ENCODE data around the gene C6orf136. TPM values are rescaled to one million over a fixed set of nuclear protein-coding genes. Genes with fewer than 3 reads are reported as not detected.

The C6orf136 gene
- total RNA-seq, 4 donors from 2014 or later, result 11.2 to 24.9 (median 19.8) TPM

DNA sequence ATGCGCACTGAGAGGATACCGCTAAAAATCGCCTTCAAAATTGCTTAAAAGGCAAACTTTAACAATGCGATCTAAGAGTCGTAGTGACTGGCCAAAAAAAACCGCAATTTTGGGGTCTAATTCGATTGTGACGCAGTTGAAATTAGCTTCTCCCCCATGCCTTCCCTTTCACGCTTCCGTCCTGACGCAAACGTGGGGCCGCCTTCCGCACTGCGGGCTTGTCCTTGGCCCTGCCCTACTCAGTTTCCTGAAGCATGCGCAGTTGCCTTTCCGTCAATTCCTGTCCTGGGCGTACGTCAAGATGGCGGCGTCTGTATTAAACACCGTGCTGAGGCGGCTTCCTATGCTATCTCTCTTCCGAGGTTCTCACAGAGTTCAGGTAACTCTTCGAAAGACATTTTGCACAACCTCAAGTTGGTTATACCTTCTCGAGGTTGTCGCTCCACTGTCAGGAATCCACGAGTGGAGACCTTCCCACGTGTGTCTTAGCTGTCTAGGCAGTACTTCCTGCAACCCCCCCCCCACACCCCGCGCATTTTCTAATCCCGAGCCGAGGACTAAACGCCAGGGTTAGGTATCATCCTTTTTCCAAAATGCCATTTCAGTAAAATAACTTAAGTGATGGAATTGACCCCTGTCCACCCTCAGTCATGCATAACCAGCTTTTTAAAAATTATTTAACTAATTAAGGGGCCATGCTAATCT, 29.2 kb upstream of the C6orf136 start, which contains the start of gene MRPS18B:
MRPS18B (plus strand) TSS at position 276 of the 705 bp plus-strand sequence; CDS start at position 302, 26 bp downstream.
- Histone ChIP-seq H3K27me3 (no peaks in the 10 kb centered on the region), H3K27ac (peak within 1 kb of the TSS; percentile 95 to 99 (median 98)), H3K4me3 (peak within 1 kb of the TSS; percentile 71 to 89 (median 82)), H3K4me1 (peaks cover 27 to 33% of the 10 kb centered on the region in 2 donors), H3K36me3 (peaks cover 3 to 48% of the 10 kb centered on the region in 2 donors), H3K9me3 (no peaks in the 10 kb centered on the region)
- intact Hi-C loops (cut with DNase I; ENCODE audit: low total_unique reads), result loop anchor here (1.0 to 10.0 kb wide), 7 partner anchors 47 to 1207 kb away; partner anchors contain the start of genes ABCF1, DDX39B, DHX16 and GNL1
- TF ChIP-seq POLR2A (IDR thresholded peaks at IDR 0.05) (peak in 1 of 2 donors; percentile 79), CTCF (IDR thresholded peaks at IDR 0.05 in 4 of 5, conservative IDR thresholded peaks at IDR 0.05 in 1 of 5) (no peak)
- ATAC-seq (peak; percentile 77 to 84), DNase-seq (peak; percentile 98 to 99)
- in situ Hi-C loops (cut with MboI; ENCODE audit: low sequenced_read_pairs in 4 of 4), result loop anchor here in 1 of 4 donors (25.0 kb wide), 1 partner anchor 1570 kb away; the partner anchor contains the start of genes AGER, AGPAT1, GPSM3 and PBX2

DNA sequence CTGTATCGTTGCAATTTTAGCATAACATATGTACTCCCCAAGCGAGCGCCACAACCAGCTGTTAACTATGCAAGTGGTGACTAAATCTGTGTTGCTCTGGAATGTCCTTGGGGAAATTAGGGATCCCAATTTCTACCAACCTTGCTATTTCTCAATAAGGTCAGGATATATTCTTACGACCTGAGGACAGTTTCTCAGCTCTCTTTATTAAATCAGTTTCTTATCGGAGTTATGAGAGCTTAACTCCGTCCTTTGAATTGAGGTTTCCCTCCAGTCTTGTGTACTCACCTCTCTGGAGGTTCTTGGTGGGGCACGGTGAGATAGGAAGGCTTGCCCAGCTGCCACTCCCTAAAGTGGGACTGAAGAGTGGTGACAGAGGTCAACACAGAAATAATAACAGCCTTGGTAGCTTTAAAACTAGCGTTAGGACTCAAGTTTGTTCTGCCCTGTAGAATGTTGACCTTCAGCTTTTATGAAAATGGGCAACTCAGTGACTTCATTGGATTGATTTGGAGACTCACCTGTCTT, 28.6 kb upstream of the C6orf136 start:
- Histone ChIP-seq H3K4me1 (peaks cover 21 to 27% of the 10 kb centered on the region in 2 donors), H3K27ac (peak overlapping the region; percentile 90 to 98 (median 93)), H3K4me3 (peak overlapping the region; percentile 59 to 89 (median 70)), H3K9me3 (no peaks in the 10 kb centered on the region), H3K27me3 (no peaks in the 10 kb centered on the region), H3K36me3 (peaks cover 3 to 54% of the 10 kb centered on the region in 2 donors)
- DNase-seq (no peak), ATAC-seq (no peak)
- no peak for TF ChIP-seq CTCF (IDR thresholded peaks at IDR 0.05 in 4 of 5, conservative IDR thresholded peaks at IDR 0.05 in 1 of 5)
- TF ChIP-seq POLR2A (IDR thresholded peaks at IDR 0.05), result no peak
- intact Hi-C loops (cut with DNase I; ENCODE audit: low total_unique reads), result loop anchor here (5.0 to 10.0 kb wide), 4 partner anchors 54 to 1206 kb away; partner anchors contain the start of genes DDX39B, DHX16, HSPA1B and PRRC2A
- in situ Hi-C loops (cut with MboI; ENCODE audit: low sequenced_read_pairs in 4 of 4), result loop anchor here in 1 of 4 donors (25.0 kb wide), 1 partner anchor 1569 kb away; the partner anchor contains the start of genes AGER, AGPAT1, GPSM3 and PBX2

- Histone ChIP-seq H3K9me3 (no peaks in the 10 kb centered on the region), H3K36me3 (peaks cover 3 to 66% of the 10 kb centered on the region in 2 donors), H3K4me1 (peaks cover 10 to 15% of the 10 kb centered on the region in 2 donors), H3K4me3 (no peak overlapping the region), H3K27me3 (no peaks in the 10 kb centered on the region), H3K27ac (peak overlapping the region in 3 of 4 donors; percentile 90 to 98 (median 91))
- intact Hi-C loops (cut with DNase I; ENCODE audit: low total_unique reads) (loop anchor here (5.0 to 10.0 kb wide), 4 partner anchors 53 to 1205 kb away; partner anchors contain the start of genes DDX39B, DHX16, HSPA1B and PRRC2A), in situ Hi-C loops (cut with MboI; ENCODE audit: low sequenced_read_pairs in 4 of 4) (loop anchor here in 1 of 4 donors (25.0 kb wide), 1 partner anchor 1568 kb away; the partner anchor contains the start of genes AGER, AGPAT1, GPSM3 and PBX2)
- DNase-seq (no peak), ATAC-seq (no peak)
- TF ChIP-seq CTCF (IDR thresholded peaks at IDR 0.05 in 4 of 5, conservative IDR thresholded peaks at IDR 0.05 in 1 of 5) (no peak), POLR2A (IDR thresholded peaks at IDR 0.05) (no peak)
Observed at GRCh38 chr6:30619561-30619960, 27.4 kb upstream of the C6orf136 start.

DNA sequence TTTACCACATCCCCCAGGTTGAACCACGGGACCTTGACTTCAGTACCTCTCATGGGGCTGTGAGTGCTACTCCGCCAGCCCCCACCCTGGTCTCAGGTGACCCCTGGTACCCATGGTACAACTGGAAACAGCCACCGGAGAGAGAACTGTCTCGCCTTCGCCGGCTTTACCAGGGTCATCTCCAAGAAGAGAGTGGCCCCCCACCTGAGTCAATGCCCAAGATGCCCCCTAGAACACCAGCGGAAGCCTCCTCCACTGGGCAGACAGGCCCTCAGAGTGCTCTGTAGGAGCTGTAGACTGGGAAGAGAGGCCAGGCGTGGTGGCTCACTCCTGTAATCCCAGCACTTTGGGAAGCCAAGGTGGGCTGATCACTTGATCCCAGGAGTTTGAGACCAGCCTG, 21.4 kb upstream of the C6orf136 start:
- Histone ChIP-seq H3K27me3 (no peaks in the 10 kb centered on the region), H3K27ac (peak overlapping the region in 3 of 4 donors; percentile 84 to 96 (median 91)), H3K4me1 (peaks cover 4 to 5% of the 10 kb centered on the region in 2 donors), H3K4me3 (no peak overlapping the region), H3K9me3 (no peaks in the 10 kb centered on the region), H3K36me3 (peaks cover 0 to 64% of the 10 kb centered on the region in 2 donors)
- in situ Hi-C loops (cut with MboI; ENCODE audit: low sequenced_read_pairs in 4 of 4), result no loop called here
- DNase-seq (no peak), ATAC-seq (no peak)
- TF ChIP-seq CTCF (IDR thresholded peaks at IDR 0.05 in 4 of 5, conservative IDR thresholded peaks at IDR 0.05 in 1 of 5) (no peak), POLR2A (IDR thresholded peaks at IDR 0.05) (no peak)
- intact Hi-C loops (cut with DNase I; ENCODE audit: low total_unique reads), result no loop called here

All from gastrocnemius medialis (tissue), 4 donors.